IMR-90 (cell line): ENCODE data around the gene TSN. TPM values are rescaled to one million over a fixed set of nuclear protein-coding genes. Genes with fewer than 3 reads are reported as not detected.

Source experiments
- ATAC-seq: fragments of 200-7000 bp; cut with Tn5 transposase; 2 replicates; pipeline ENCODE4 v1.9.1; 2020; ENCODE audit warnings: low read depth, mild to moderate bottlenecking, moderate library complexity
- BruUV-seq: library from RNA; stranded (reverse); fragments of 400-500 nt; replicated peaks from 2 replicates; lab custom pipeline; 2021; lab: Mats Ljungman, UMichigan
- CTCF ChIA-PET: fragments of 300-600 bp; formaldehyde crosslinking; extraction: SDS; loops from one replicate; lab custom pipeline; 2021; ENCODE audit warnings: antibody characterized with exemption; lab: Yijun Ruan, JAX
- POLR2A ChIA-PET: fragments of 300-600 bp; sonication (Branson Sonifier 250); formaldehyde crosslinking; loops from one replicate; lab custom pipeline; 2022; ENCODE audit warnings: antibody characterized with exemption; ENCODE audit not compliant: unreplicated experiment; lab: Charles Lee
- DNase-seq: peaks from one replicate; pipeline ENCODE4 v3.0.0; 2013
- H2AFZ ChIP-seq: replicated peaks from 2 replicates; pipeline ENCODE3; 2013; ENCODE audit warnings: low read length, mild to moderate bottlenecking; ENCODE audit not compliant: poor library complexity
- H2AK5ac ChIP-seq: 2 replicates; pipeline ENCODE4 v1.6.1; 2013; ENCODE audit warnings: low read depth, low read length, inconsistent platforms
- H2AK9ac ChIP-seq: replicated peaks from 2 replicates; pipeline ENCODE3; 2013; ENCODE audit warnings: mild to moderate bottlenecking, low read depth, low read length, moderate library complexity; ENCODE audit not compliant: poor library complexity
- H2BK120ac ChIP-seq: 2 replicates; pipeline ENCODE4 v1.6.1; 2013; ENCODE audit warnings: low read depth, low read length, inconsistent platforms
- H2BK15ac ChIP-seq: 3 replicates; pipeline ENCODE4 v1.6.1; 2013; ENCODE audit warnings: low read depth, low read length, inconsistent platforms
- H2BK20ac ChIP-seq: 2 replicates; pipeline ENCODE4 v1.6.1; 2013; ENCODE audit warnings: low read depth, mild to moderate bottlenecking, inconsistent platforms, low read length, moderate library complexity
- H2BK5ac ChIP-seq: 2 replicates; pipeline ENCODE4 v1.6.1; 2013; ENCODE audit warnings: mild to moderate bottlenecking, low read depth, low read length, inconsistent platforms; ENCODE audit not compliant: poor library complexity, severe bottlenecking
- H3K14ac ChIP-seq: replicated peaks from 2 replicates; pipeline ENCODE4 v1.6.1; 2013; ENCODE audit warnings: low read depth, low read length, inconsistent platforms
- H3K18ac ChIP-seq: 2 replicates; pipeline ENCODE4 v1.6.1; 2013; ENCODE audit warnings: low read depth, low read length, control low read depth
- H3K23ac ChIP-seq: 2 replicates; pipeline ENCODE4 v1.6.1; 2013; ENCODE audit warnings: low read depth, low read length, inconsistent platforms
- H3K27ac ChIP-seq: 2 replicates; pipeline ENCODE4 v1.5.1; 2013; ENCODE audit warnings: mild to moderate bottlenecking, control low read depth, low read length; ENCODE audit not compliant: insufficient read depth
- H3K27me3 ChIP-seq: 2 replicates; pipeline ENCODE4 v1.6.1; 2013; ENCODE audit warnings: low read length; ENCODE audit not compliant: control insufficient read depth, insufficient read depth
- H3K36me3 ChIP-seq: 2 replicates; pipeline ENCODE4 v1.6.1; 2013; ENCODE audit warnings: low read length, mixed read lengths; ENCODE audit not compliant: control insufficient read depth, insufficient read depth
- H3K4ac ChIP-seq: 2 replicates; pipeline ENCODE4 v1.6.1; 2013; ENCODE audit warnings: low read depth, low read length, inconsistent platforms
- H3K4me1 ChIP-seq: 2 replicates; pipeline ENCODE4 v1.6.1; 2013; ENCODE audit warnings: low read length, mixed read lengths; ENCODE audit not compliant: control insufficient read depth, insufficient read depth
- H3K4me2 ChIP-seq: 2 replicates; pipeline ENCODE4 v1.6.1; 2013; ENCODE audit warnings: low read depth, mild to moderate bottlenecking, control low read depth, low read length, moderate library complexity
- H3K4me3 ChIP-seq: 2 replicates; pipeline ENCODE4 v1.5.1; 2013; ENCODE audit warnings: low read depth, mild to moderate bottlenecking, control low read depth, low read length, moderate library complexity; ENCODE audit not compliant: insufficient read depth
- H3K56ac ChIP-seq: 2 replicates; pipeline ENCODE4 v1.6.1; 2013; ENCODE audit warnings: low read length, inconsistent platforms; ENCODE audit not compliant: insufficient read depth; ENCODE audit errors: extremely low read depth
- H3K79me1 ChIP-seq, 2 experiments: 2 replicates each; pipeline ENCODE4 v1.6.1; 2013; ENCODE audit warnings: low read length in 2 of 2, inconsistent platforms in 1 of 2, low read depth in 1 of 2
- H3K9ac ChIP-seq: 2 replicates; pipeline ENCODE4 v1.6.1; 2013; ENCODE audit warnings: low read depth, low read length, control low read depth
- H3K9me1 ChIP-seq: 2 replicates; pipeline ENCODE4 v1.6.1; 2013; ENCODE audit warnings: low read length, inconsistent platforms; ENCODE audit not compliant: insufficient read depth
- H3K9me3 ChIP-seq: 2 replicates; pipeline ENCODE4 v1.6.1; 2013; ENCODE audit warnings: low read length; ENCODE audit not compliant: control insufficient read depth, insufficient read depth
- H4K20me1 ChIP-seq: 2 replicates; pipeline ENCODE4 v1.6.1; 2013; ENCODE audit warnings: low read length, inconsistent platforms; ENCODE audit not compliant: insufficient read depth
- H4K5ac ChIP-seq: 2 replicates; pipeline ENCODE4 v1.6.1; 2013; ENCODE audit warnings: mild to moderate bottlenecking, low read depth, low read length, control low read depth
- H4K8ac ChIP-seq, 2 experiments: 2 replicates each; pipeline ENCODE4 v1.6.1; 2013; ENCODE audit warnings: low read depth in 2 of 2, low read length in 2 of 2, control low read depth in 1 of 2, inconsistent platforms in 1 of 2
- H4K91ac ChIP-seq: 2 replicates; pipeline ENCODE4 v1.6.1; 2013; ENCODE audit warnings: low read depth, low read length, inconsistent platforms; ENCODE audit not compliant: insufficient read depth
- MAFK ChIP-seq: IDR thresholded peaks from 2 replicates; pipeline ENCODE4 v1.6.1; 2012; ENCODE audit warnings: low read depth, low read length, improper control_type of control experiment
- NFE2L2 ChIP-seq: fragments of 150-350 bp; IDR thresholded peaks from 2 replicates; pipeline ENCODE4 v1.6.1; 2016; ENCODE audit warnings: low read depth, mild to moderate bottlenecking, low read length
- RAD21 ChIP-seq: IDR thresholded peaks from 2 replicates; pipeline ENCODE4 v1.6.1; 2012; ENCODE audit warnings: low read length, improper control_type of control experiment
- RCOR1 ChIP-seq: IDR thresholded peaks from 2 replicates; pipeline ENCODE4 v1.6.1; 2012; ENCODE audit warnings: mild to moderate bottlenecking, low read length, improper control_type of control experiment; ENCODE audit not compliant: insufficient replicate concordance
- WGBS, 2 experiments: methylation state at CpG; one replicate each; pipeline versions ENCODE4 v1.1.5 to v1.1.7; 2013; ENCODE audit warnings: missing lambda C conversion rate in 2 of 2; ENCODE audit not compliant: insufficient read length in 1 of 2; ENCODE audit errors: extremely low coverage in 2 of 2; 5-methylcytosine and 5-hydroxymethylcytosine counted together
- dilution Hi-C: fragments of 300-500 bp; cut with HindIII; formaldehyde crosslinking; loops from one replicate; pipeline ENCODE4 v1.14.3; 2018; ENCODE audit warnings: low sequenced_read_pairs; ENCODE audit not compliant: unreplicated experiment
- in situ Hi-C: fragments of 300-500 bp; cut with MboI; formaldehyde crosslinking; loops from 3 replicates; pipeline ENCODE4 v1.14.3; 2019; ENCODE audit warnings: low sequenced_read_pairs, inconsistent platforms, mixed read lengths
- intact Hi-C: fragments of 100-400 bp; cut with micrococcal nuclease; formaldehyde crosslinking; loops from 2 replicates; pipeline ENCODE4 v1.10.0; 2022
- polyA plus RNA-seq, 3 experiments: library from polyadenylated mRNA; depleted of rRNA; stranded (reverse); fragments of >200 nt; gene quantifications; 2 replicates each; pipeline ENCODE4 v1.2.3, GENCODE V29; 2012; ENCODE audit warnings: low replicate concordance in 1 of 3
- total RNA-seq: library from RNA; depleted of rRNA; stranded (reverse); fragments of >200 nt; gene quantifications from 2 replicates; pipeline ENCODE4 v1.2.3, GENCODE V29; 2012

Gene TSN
- total and polyA plus RNA-seq, 2 of the 4 experiments (the other 2 are of a cell fraction), result 31.0 to 56.3 TPM

- no peaks in the 10 kb centered on the region for H4K20me1 ChIP-seq
- H3K9me1 ChIP-seq, result peaks cover 13% of the 10 kb centered on the region
- dilution Hi-C loops, result no loop called here
- CTCF ChIA-PET, result no interaction called here
- WGBS, 2 experiments, result 52% methylated on average over 3 of the region's 5 CpGs; no CpG with 5 or more reads in 1 of the 2 experiments
- peaks cover 6% of the 10 kb centered on the region; the same call in 1 of the 2 replicates for H3K4me1 ChIP-seq
- no peak overlapping the region for H2AK9ac ChIP-seq
- H3K4me2 ChIP-seq, result peak overlapping the region; percentile 70
- H2BK20ac ChIP-seq, result peak overlapping the region; percentile 26; the same call in 1 of the 2 replicates
- H3K56ac ChIP-seq, result no peak overlapping the region
- H2BK5ac ChIP-seq, result peak overlapping the region; percentile 74
- no peak overlapping the region for H3K23ac ChIP-seq
- H2AFZ ChIP-seq, result no peak overlapping the region
- DNase-seq, result peak; percentile 87
- H3K9ac ChIP-seq, result peak overlapping the region; percentile 43; the same call in 1 of the 2 replicates
- no peaks in the 10 kb centered on the region for H3K27me3 ChIP-seq
- 0 out of 3 replicates have a peak overlapping the region, but pooled peaks have one; percentile 37 for H2BK15ac ChIP-seq
- ATAC-seq, result peak; percentile 55
- no peak overlapping the region for H4K91ac ChIP-seq
- intact Hi-C loops, result no loop called here
- H3K36me3 ChIP-seq, result peaks cover 4% of the 10 kb centered on the region
- peak overlapping the region; percentile 13; the same call in 1 of the 2 replicates for H3K4ac ChIP-seq
- H3K79me1 ChIP-seq, result 0 out of 4 replicates have a peak, but pooled peaks cover 0 to 15% of the 10 kb centered on the region in 2 experiments
- no peaks in the 10 kb centered on the region for H3K9me3 ChIP-seq
- H4K5ac ChIP-seq, result no peak overlapping the region
- TF ChIP-seq RCOR1, result peak; percentile 42
- TF ChIP-seq MAFK, result peak; percentile 64
- TF ChIP-seq NFE2L2, result no peak
- TF ChIP-seq RAD21, result no peak
- H2AK5ac ChIP-seq, result peak overlapping the region; percentile 41; the same call in 1 of the 2 replicates
- H4K8ac ChIP-seq, result 0 out of 4 replicates have a peak overlapping the region, but pooled peaks of 1 of the 2 experiments have one; percentile 22
- POLR2A ChIA-PET, result no interaction called here
- BruUV-seq, result no TSS peak
- in situ Hi-C loops, result loop anchor here (10.0 kb wide), 2 partner anchors 188 to 328 kb away; partner anchors contain the start of gene RNU4ATAC
- H3K27ac ChIP-seq, result peak overlapping the region; percentile 59; the same call in 1 of the 2 replicates
- H3K4me3 ChIP-seq, result no peak overlapping the region
- no peak overlapping the region for H2BK120ac ChIP-seq
- no peak overlapping the region for H3K14ac ChIP-seq
- peak overlapping the region; percentile 20; the same call in 1 of the 2 replicates for H3K18ac ChIP-seq
These were observed 33.0 kb upstream of the TSN start for GRCh38 chr2:121722479-121722878.
